SK-N-DZ (cell line): ENCODE measurements around the gene BRSK2.
A peak's percentile ranks its signal among the peaks of the same experiment; 100 is the strongest.
"Not testable (repeated sequence)": the region's sequence is repeated elsewhere in the genome, so short reads cannot be mapped to it uniquely, and the experiment has no call there.

Source experiments
- DNase-seq: peaks from one replicate; pipeline ENCODE4 v3.0.0-alpha.2; 2015; ENCODE audit warnings: low spot score

Gene BRSK2

GRCh38 chr11:1409108-1409851, 19.5 kb downstream of the BRSK2 start:
- no peak for DNase-seq

- not testable (repeated sequence) for DNase-seq
Measured at GRCh38 chr11:1409852-1410125, 20.1 kb downstream of the BRSK2 start.

GRCh38 chr11:1410366-1411291, 20.9 kb downstream of the BRSK2 start:
- peak; percentile 57 for DNase-seq

- no peak for DNase-seq
Measured at GRCh38 chr11:1411301-1411700, 21.6 kb downstream of the BRSK2 start.

- not testable (repeated sequence) for DNase-seq
Measured at GRCh38 chr11:1411739-1412138, 22.0 kb downstream of the BRSK2 start.

GRCh38 chr11:1412377-1413095, 22.8 kb downstream of the BRSK2 start:
- no peak for DNase-seq

- no peak for DNase-seq
Measured at GRCh38 chr11:1414650-1415049, 24.9 kb downstream of the BRSK2 start.

- DNase-seq: no peak
Measured at GRCh38 chr11:1415631-1416030, 25.9 kb downstream of the BRSK2 start.

- not testable (repeated sequence) for DNase-seq
Measured at GRCh38 chr11:1418192-1418795, 28.6 kb downstream of the BRSK2 start.

GRCh38 chr11:1419811-1420210, 30.1 kb downstream of the BRSK2 start:
- DNase-seq: no peak

GRCh38 chr11:1421291-1421690, 31.6 kb downstream of the BRSK2 start:
- no peak for DNase-seq

GRCh38 chr11:1422481-1422880, 32.7 kb downstream of the BRSK2 start:
- no peak for DNase-seq

- no peak for DNase-seq
Measured at GRCh38 chr11:1422981-1423380, 33.2 kb downstream of the BRSK2 start.

- not testable (repeated sequence) for DNase-seq
Measured at GRCh38 chr11:1423406-1423805, 33.7 kb downstream of the BRSK2 start.

- DNase-seq: no peak
Measured at GRCh38 chr11:1425006-1425405, 35.3 kb downstream of the BRSK2 start.

GRCh38 chr11:1425439-1425838, 35.7 kb downstream of the BRSK2 start:
- no peak for DNase-seq

GRCh38 chr11:1428762-1429316, 39.1 kb downstream of the BRSK2 start:
- no peak for DNase-seq

GRCh38 chr11:1433568-1433967, 43.8 kb downstream of the BRSK2 start:
- no peak for DNase-seq

- no peak for DNase-seq
Measured at GRCh38 chr11:1433977-1434640, 44.4 kb downstream of the BRSK2 start.

GRCh38 chr11:1435479-1435819, 45.7 kb downstream of the BRSK2 start:
- not testable (repeated sequence) for DNase-seq

GRCh38 chr11:1435820-1436467, 46.2 kb downstream of the BRSK2 start:
- DNase-seq: no peak
